HepG2 (cell line): ENCODE results near the gene OR1J2. TPM values are rescaled to one million over a fixed set of nuclear protein-coding genes. Genes with fewer than 3 reads are reported as not detected.

ENCODE experiments used
- ATAC-seq: fragments of 200-7000 bp; cut with Tn5 transposase; 3 replicates; pipeline ENCODE4 v1.9.1; 2020; ENCODE audit warnings: mild to moderate bottlenecking, moderate library complexity
- BruUV-seq: library from RNA; stranded (reverse); fragments of 400-500 nt; replicated peaks from 2 replicates; lab custom pipeline; 2021; lab: Mats Ljungman, UMichigan
- CTCF ChIA-PET: fragments of 300-600 bp; formaldehyde crosslinking; extraction: SDS; loops from one replicate; lab custom pipeline; 2021; ENCODE audit warnings: low total read pairs, inconsistent platforms, low intra/inter-chr PET ratio; lab: Yijun Ruan, JAX
- POLR2A ChIA-PET: fragments of 350-600 bp; sonication (Branson Sonifier 250); formaldehyde crosslinking; loops from one replicate; lab custom pipeline; 2020; ENCODE audit warnings: antibody characterized with exemption, inconsistent platforms; lab: Yijun Ruan, JAX
- DNase-seq: peaks from one replicate; pipeline ENCODE4 v3.0.0-alpha.2; 2015; ENCODE audit warnings: low spot score
- FAIRE-seq: peaks from 3 replicates; lab custom pipeline; 2011; peaks lifted over from hg19 to GRCh38; lab: Jason Lieb, UNC
- H2AFZ ChIP-seq: one replicate; pipeline ENCODE4 v1.6.1; 2011; ENCODE audit warnings: low read length, inconsistent platforms
- H3K27ac ChIP-seq: fragments of 300-600 bp; 3 replicates; pipeline ENCODE4 v1.8.0; 2011; ENCODE audit warnings: mixed run types, mild to moderate bottlenecking, mixed read lengths, low read length, inconsistent platforms; ENCODE audit not compliant: insufficient read depth; ENCODE audit errors: extremely low read length
- H3K27me3 ChIP-seq, 2 experiments: fragments of 200-600 bp in 1 of 2; 2 replicates in 1 of 2; 3 replicates in 1 of 2; pipeline versions ENCODE4 v1.6.0 to v1.8.0; 2011; ENCODE audit warnings: low read length in 2 of 2, mild to moderate bottlenecking in 2 of 2, moderate library complexity in 2 of 2, inconsistent platforms in 1 of 2; ENCODE audit not compliant: insufficient read depth in 2 of 2, control insufficient read depth in 1 of 2
- H3K36me3 ChIP-seq, 2 experiments: fragments of 200-600 bp in 1 of 2; replicated peaks in 1 of 2; 2 replicates in 1 of 2; 3 replicates in 1 of 2; pipeline versions ENCODE4 v1.5.1 to v1.8.0; 2011; ENCODE audit warnings: low read length in 2 of 2, inconsistent platforms in 1 of 2; ENCODE audit not compliant: insufficient read depth in 2 of 2, control insufficient read depth in 1 of 2
- H3K4me1 ChIP-seq: 2 replicates; pipeline ENCODE4 v1.5.1; 2012; ENCODE audit warnings: low read length, inconsistent platforms; ENCODE audit not compliant: insufficient read depth
- H3K4me2 ChIP-seq: 2 replicates; pipeline ENCODE4 v1.6.0; 2011; ENCODE audit warnings: low read depth, low read length, inconsistent platforms
- H3K4me3 ChIP-seq, 3 experiments: fragments of 200-600 bp in 1 of 3; sonication (generic), shearing (Covaris generic) in 1 of 3; replicated peaks in 1 of 3; 2 replicates each; pipeline ENCODE4 v1.5.1; 2011 to 2016; ENCODE audit warnings: low read length in 3 of 3, inconsistent platforms in 2 of 3, low read depth in 2 of 3, mild to moderate bottlenecking in 2 of 3, control low read depth in 1 of 3, mixed read lengths in 1 of 3; ENCODE audit not compliant: insufficient read depth in 1 of 3
- H3K79me2 ChIP-seq: one replicate; pipeline ENCODE4 v1.6.1; 2011; ENCODE audit warnings: low read length, inconsistent platforms; ENCODE audit not compliant: insufficient read depth
- H3K9ac ChIP-seq: 2 replicates; pipeline ENCODE4 v1.6.0; 2011; ENCODE audit warnings: mild to moderate bottlenecking, low read depth, low read length, inconsistent platforms; ENCODE audit not compliant: insufficient read depth
- H3K9me3 ChIP-seq: 2 replicates; pipeline ENCODE4 v1.5.1; 2012; ENCODE audit warnings: mild to moderate bottlenecking, low read length
- H4K20me1 ChIP-seq: 2 replicates; pipeline ENCODE4 v1.6.0; 2011; ENCODE audit warnings: inconsistent platforms, mild to moderate bottlenecking, low read length, moderate library complexity; ENCODE audit not compliant: insufficient read depth
- CEBPB ChIP-seq: IDR thresholded peaks from 2 replicates; pipeline ENCODE4 v1.6.1; 2011; ENCODE audit warnings: low read depth, low read length, improper control_type of control experiment, borderline replicate concordance
- IKZF4 ChIP-seq: sonication (generic); formaldehyde crosslinking; IDR thresholded peaks from 2 replicates; pipeline ENCODE4 v1.5.1; 2020; ENCODE audit warnings: borderline replicate concordance, mild to moderate bottlenecking, low read depth, missing genetic modification reagents; ENCODE audit errors: not compliant biosample characterization
- MTA3 ChIP-seq: sonication (generic); formaldehyde crosslinking; IDR thresholded peaks from 2 replicates; pipeline ENCODE4 v1.4.0; 2020; ENCODE audit warnings: missing genetic modification reagents
- SMARCC2 ChIP-seq: fragments of 450-650 bp; IDR thresholded peaks from 2 replicates; pipeline ENCODE4 v1.6.1; 2017; ENCODE audit warnings: antibody characterized with exemption, mild to moderate bottlenecking
- ZNF225 ChIP-seq: sonication (generic); formaldehyde crosslinking; IDR thresholded peaks from 2 replicates; pipeline ENCODE4 v1.4.0; 2020; ENCODE audit warnings: mild to moderate bottlenecking, missing genetic modification reagents
- ZNF552 ChIP-seq: sonication (generic); formaldehyde crosslinking; IDR thresholded peaks from 2 replicates; pipeline ENCODE4 v1.9.0; 2022; ENCODE audit warnings: missing genetic modification reagents, mild to moderate bottlenecking, borderline replicate concordance
- WGBS: methylation state at CpG from one replicate; pipeline ENCODE4 v1.1.6; 2017; ENCODE audit warnings: low lambda C conversion rate; 5-methylcytosine and 5-hydroxymethylcytosine counted together
- in situ Hi-C: cut with HindIII; loops from 2 replicates; pipeline ENCODE4 v1.10.0; 2017; ENCODE audit warnings: low pct_unique_long_range_greater_than_20kb; ENCODE audit not compliant: extremely low pct_ligation_motif_present
- intact Hi-C: fragments of 100-400 bp; cut with micrococcal nuclease; formaldehyde crosslinking; loops from one replicate; pipeline ENCODE4 v1.10.0; 2022; ENCODE audit not compliant: unreplicated experiment
- polyA plus RNA-seq, 8 experiments: library from polyadenylated mRNA; depleted of rRNA in 3 of 8; stranded (reverse) in 7 of 8; unstranded in 1 of 8; fragments of >200 nt; fragmentation: Illumina TruSeq in 4 of 8; extraction: Trizol in 4 of 8; gene quantifications; 2 replicates each; pipeline versions ENCODE4 v1.2.1 to v1.2.3, GENCODE V29; 2011 to 2016; ENCODE audit warnings: low read depth in 4 of 8, missing spikeins in 1 of 8, mixed read lengths in 1 of 8; ENCODE audit not compliant: insufficient read depth in 1 of 8
- total RNA-seq, 5 experiments: library from RNA; depleted of rRNA; stranded (reverse); fragments of >200 nt; fragmentation: Illumina TruSeq; extraction: Trizol; gene quantifications; 2 replicates each; pipeline ENCODE4 v1.2.3, GENCODE V29; 2016; ENCODE audit warnings: low read depth in 1 of 5

The OR1J2 gene
- total and polyA plus RNA-seq, 2 of the 13 experiments (the other 11 are each of a cell fraction or from before 2014, with no cell fraction given): not detected

DNA sequence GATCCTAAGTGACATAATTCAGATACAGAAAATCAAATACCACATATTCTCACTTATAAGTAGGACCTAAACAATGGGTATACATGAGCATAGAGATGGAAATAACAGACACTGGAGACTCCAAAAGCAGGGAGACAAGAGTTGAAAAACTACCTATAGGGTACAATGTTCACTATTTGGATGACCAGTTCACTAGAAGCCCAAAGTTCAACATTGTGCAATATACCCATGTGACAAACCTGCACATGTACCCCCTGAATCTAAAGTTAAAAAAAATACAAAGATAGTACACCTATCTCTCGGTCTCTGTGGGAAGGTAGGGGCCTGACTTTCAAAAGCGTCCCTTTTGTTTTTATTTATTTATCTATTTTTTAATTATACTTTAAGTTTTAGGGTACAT, 28.2 kb downstream of the OR1J2 start:
- no peaks in the 10 kb centered on the region for H3K79me2 ChIP-seq
- TF ChIP-seq CEBPB (peak; percentile 51), SMARCC2 (no peak)
- TF ChIP-seq, all 625 proteins: peak for 1
- H3K27ac ChIP-seq: no peak overlapping the region
- no peak overlapping the region for H2AFZ ChIP-seq
- in situ Hi-C loops: no loop called here
- no peak overlapping the region for H3K9ac ChIP-seq
- no peak for DNase-seq
- no TSS peak for BruUV-seq
- H3K27me3 ChIP-seq: no peaks in the 10 kb centered on the region
- POLR2A ChIA-PET: no interaction called here
- peaks cover 8% of the 10 kb centered on the region; the same call in 1 of the 2 replicates for H3K9me3 ChIP-seq
- H4K20me1 ChIP-seq: no peaks in the 10 kb centered on the region
- CTCF ChIA-PET: no interaction called here
- intact Hi-C loops: no loop called here
- H3K4me1 ChIP-seq: no peaks in the 10 kb centered on the region
- H3K4me3 ChIP-seq: no peak overlapping the region
- 24% methylated on average over 2 of the region's 2 CpGs for WGBS
- no peak overlapping the region for H3K4me2 ChIP-seq
- H3K36me3 ChIP-seq: no peaks in the 10 kb centered on the region
- ATAC-seq: no peak
- FAIRE-seq: no peak

DNA sequence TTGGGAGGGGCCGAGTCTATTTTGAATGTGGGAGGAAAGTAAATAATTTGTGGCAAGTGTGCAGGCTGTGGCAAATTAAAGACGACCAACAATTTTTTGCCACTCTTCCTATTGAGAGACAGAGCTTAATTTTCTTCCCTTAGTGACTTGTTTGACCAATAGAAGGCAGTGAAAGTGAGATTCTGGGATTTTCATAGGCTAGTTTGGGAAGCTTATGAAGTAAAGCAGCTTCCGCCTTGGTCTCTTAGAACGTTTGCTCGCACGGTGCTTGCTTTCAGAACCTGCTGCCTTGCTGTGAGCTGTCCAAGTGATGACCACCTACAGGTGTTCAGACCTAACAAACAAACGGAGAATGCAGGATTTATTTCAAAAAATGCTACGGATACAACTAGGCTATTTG, 35.6 kb downstream of the OR1J2 start:
- H2AFZ ChIP-seq: no peak overlapping the region
- ATAC-seq (no peak), DNase-seq (no peak), FAIRE-seq (no peak)
- H3K4me2 ChIP-seq: no peak overlapping the region
- H3K27me3 ChIP-seq: no peaks in the 10 kb centered on the region
- H4K20me1 ChIP-seq: no peaks in the 10 kb centered on the region
- intact Hi-C loops: no loop called here
- no TSS peak for BruUV-seq
- TF ChIP-seq ZNF552 (CRISPR knock-in tag): no peak
- TF ChIP-seq ZNF225: no peak
- TF ChIP-seq MTA3 (CRISPR knock-in tag): no peak
- no peak for TF ChIP-seq IKZF4 (CRISPR knock-in tag)
- H3K79me2 ChIP-seq: no peaks in the 10 kb centered on the region
- ChIA-PET CTCF (no interaction called here), POLR2A (no interaction called here)
- no peaks in the 10 kb centered on the region for H3K36me3 ChIP-seq
- no peak overlapping the region for H3K4me3 ChIP-seq
- no peak overlapping the region for H3K9ac ChIP-seq
- H3K4me1 ChIP-seq: no peaks in the 10 kb centered on the region
- H3K27ac ChIP-seq: no peak overlapping the region
- in situ Hi-C loops: no loop called here
- no peaks in the 10 kb centered on the region for H3K9me3 ChIP-seq
- 9% methylated on average over 8 of the region's 8 CpGs for WGBS
